PC-9 (cell line): Measurements from ENCODE around the gene TTC13. TPM values are rescaled to one million over a fixed set of nuclear protein-coding genes. Genes with fewer than 3 reads are reported as not detected.

ENCODE experiments used
- BruUV-seq: library from RNA; stranded (reverse); fragments of 400-500 nt; replicated peaks from 2 replicates; lab custom pipeline; 2021; lab: Mats Ljungman, UMichigan
- CTCF ChIA-PET: fragments of 300-600 bp; sonication (Branson Sonifier 250); formaldehyde crosslinking; loops from one replicate; lab custom pipeline; 2022; ENCODE audit warnings: antibody characterized with exemption; lab: Charles Lee
- POLR2A ChIA-PET: fragments of 300-600 bp; sonication (Branson Sonifier 250); formaldehyde crosslinking; loops from one replicate; lab custom pipeline; 2022; ENCODE audit warnings: antibody characterized with exemption; ENCODE audit not compliant: unreplicated experiment; lab: Charles Lee
- DNase-seq, 2 experiments: peaks; one replicate each; pipeline versions ENCODE4 v3.0.0 to v3.0.0-alpha.2; 2015 to 2022; ENCODE audit warnings: mixed read lengths in 1 of 2
- H2AFZ ChIP-seq: fragments of 200-600 bp; sonication (generic); 2 replicates; pipeline ENCODE4 v1.8.1; 2017; ENCODE audit warnings: antibody characterized with exemption
- H3F3A ChIP-seq: fragments of 200-600 bp; sonication (generic); 2 replicates; pipeline ENCODE4 v1.8.1; 2017; ENCODE audit warnings: antibody characterized with exemption, mild to moderate bottlenecking, low read depth; ENCODE audit not compliant: insufficient read depth
- H3K27ac ChIP-seq: fragments of 200-600 bp; sonication (generic); 2 replicates; pipeline ENCODE4 v1.6.1; 2016; ENCODE audit warnings: mixed run types
- H3K27me3 ChIP-seq: fragments of 200-600 bp; sonication (generic); 2 replicates; pipeline ENCODE4 v1.6.1; 2016; ENCODE audit warnings: low read depth, mixed run types; ENCODE audit not compliant: insufficient read depth
- H3K36me3 ChIP-seq: fragments of 200-600 bp; sonication (generic); 2 replicates; pipeline ENCODE4 v1.6.1; 2016; ENCODE audit warnings: low read depth, mixed run types
- H3K4me1 ChIP-seq: fragments of 200-600 bp; sonication (generic); replicated peaks from 2 replicates; pipeline ENCODE4 v1.6.1; 2016; ENCODE audit warnings: mixed run types; ENCODE audit not compliant: insufficient read depth
- H3K4me2 ChIP-seq: fragments of 200-600 bp; sonication (generic); 2 replicates; pipeline ENCODE4 v1.6.1; 2017; ENCODE audit warnings: mixed run types
- H3K4me3 ChIP-seq: fragments of 200-600 bp; sonication (generic); 2 replicates; pipeline ENCODE4 v1.6.1; 2016; ENCODE audit warnings: mixed run types
- H3K79me2 ChIP-seq: fragments of 200-600 bp; sonication (generic); 2 replicates; pipeline ENCODE4 v1.6.1; 2017; ENCODE audit warnings: low read depth, mixed run types
- H3K9me2 ChIP-seq: fragments of 200-600 bp; sonication (generic); 2 replicates; pipeline ENCODE4 v1.8.1; 2017; ENCODE audit warnings: mild to moderate bottlenecking; ENCODE audit not compliant: insufficient read depth
- H3K9me3 ChIP-seq: fragments of 200-600 bp; sonication (generic); 2 replicates; pipeline ENCODE4 v1.8.1; 2016; ENCODE audit warnings: low read depth; ENCODE audit not compliant: insufficient read depth
- H4K20me1 ChIP-seq: fragments of 200-600 bp; sonication (generic); 2 replicates; pipeline ENCODE4 v1.8.1; 2017; ENCODE audit not compliant: insufficient read depth
- EZH2 ChIP-seq: fragments of 200-600 bp; sonication (generic); IDR thresholded peaks from 2 replicates; pipeline ENCODE4 v1.8.0; 2017; ENCODE audit warnings: antibody characterized with exemption, low read depth
- intact Hi-C: fragments of 100-400 bp; cut with micrococcal nuclease; formaldehyde crosslinking; loops from one replicate; pipeline ENCODE4 v1.10.0; 2022; ENCODE audit not compliant: unreplicated experiment
- total RNA-seq: library from RNA; stranded (reverse); gene quantifications from 2 replicates; pipeline ENCODE4 v1.2.3, GENCODE V29; 2021
- TF ChIP-seq, protein P1 (sequence below): fragments of 200-600 bp; sonication (generic); conservative IDR thresholded peaks from 2 replicates; pipeline ENCODE4 v1.6.1; 2017; ENCODE audit warnings: mixed run types, antibody characterized with exemption, mild to moderate bottlenecking, moderate library complexity

TTC13 gene
- total RNA-seq, 1 experiment from 2014 or later: 7.5 TPM

DNA sequence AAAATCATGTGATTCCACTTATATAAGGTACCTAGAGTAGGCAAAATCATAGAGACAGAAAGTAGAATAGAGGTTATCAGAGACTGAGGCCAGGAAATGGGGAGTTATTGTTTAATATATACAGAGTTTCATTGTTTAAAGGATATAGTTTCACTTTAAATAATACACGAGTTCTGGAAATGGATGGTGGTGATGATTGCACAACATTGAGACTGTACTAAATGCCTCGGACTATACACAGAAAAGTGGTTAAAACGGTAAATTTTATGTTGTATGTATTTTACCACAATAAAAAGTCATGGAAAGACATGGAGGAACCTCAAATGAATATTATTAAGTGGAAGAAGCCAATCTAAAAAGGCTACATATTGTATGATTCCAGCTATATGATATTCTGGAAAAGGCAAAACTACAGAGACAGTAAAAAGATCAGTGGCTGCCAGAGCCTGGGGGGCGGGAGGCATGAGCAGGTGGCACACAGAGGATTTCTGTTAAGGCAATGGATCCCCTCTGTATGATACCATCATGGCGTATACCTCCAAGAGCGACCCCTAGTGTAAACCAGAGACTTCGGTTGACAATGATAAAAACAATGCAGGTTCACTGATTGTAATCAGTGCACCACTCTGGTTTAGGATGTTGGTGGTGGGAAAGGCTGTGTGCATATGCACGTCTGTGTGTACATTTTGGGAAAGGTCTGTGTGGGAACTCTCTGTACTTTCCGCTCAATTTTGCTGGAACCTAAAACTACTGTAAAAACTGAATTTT is 117.9 kb downstream of the TTC13 start:
- ChIA-PET POLR2A (no interaction called here), CTCF (no interaction called here)
- DNase-seq: no peak
- peaks cover 15% of the 10 kb centered on the region for H3F3A ChIP-seq
- no peaks in the 10 kb centered on the region; the same call in 1 of the 2 replicates for H3K9me2 ChIP-seq
- H3K27ac ChIP-seq: no peak overlapping the region
- peaks cover 33% of the 10 kb centered on the region for H3K79me2 ChIP-seq
- no peaks in the 10 kb centered on the region for H3K9me3 ChIP-seq
- H3K36me3 ChIP-seq: no peaks in the 10 kb centered on the region; the same call in 1 of the 2 replicates
- H3K4me1 ChIP-seq: peaks cover 19% of the 10 kb centered on the region
- BruUV-seq: no TSS peak
- H3K4me2 ChIP-seq: no peak overlapping the region
- no peak overlapping the region for H3K4me3 ChIP-seq
- no peaks in the 10 kb centered on the region for H3K27me3 ChIP-seq
- TF ChIP-seq, protein P1, sequence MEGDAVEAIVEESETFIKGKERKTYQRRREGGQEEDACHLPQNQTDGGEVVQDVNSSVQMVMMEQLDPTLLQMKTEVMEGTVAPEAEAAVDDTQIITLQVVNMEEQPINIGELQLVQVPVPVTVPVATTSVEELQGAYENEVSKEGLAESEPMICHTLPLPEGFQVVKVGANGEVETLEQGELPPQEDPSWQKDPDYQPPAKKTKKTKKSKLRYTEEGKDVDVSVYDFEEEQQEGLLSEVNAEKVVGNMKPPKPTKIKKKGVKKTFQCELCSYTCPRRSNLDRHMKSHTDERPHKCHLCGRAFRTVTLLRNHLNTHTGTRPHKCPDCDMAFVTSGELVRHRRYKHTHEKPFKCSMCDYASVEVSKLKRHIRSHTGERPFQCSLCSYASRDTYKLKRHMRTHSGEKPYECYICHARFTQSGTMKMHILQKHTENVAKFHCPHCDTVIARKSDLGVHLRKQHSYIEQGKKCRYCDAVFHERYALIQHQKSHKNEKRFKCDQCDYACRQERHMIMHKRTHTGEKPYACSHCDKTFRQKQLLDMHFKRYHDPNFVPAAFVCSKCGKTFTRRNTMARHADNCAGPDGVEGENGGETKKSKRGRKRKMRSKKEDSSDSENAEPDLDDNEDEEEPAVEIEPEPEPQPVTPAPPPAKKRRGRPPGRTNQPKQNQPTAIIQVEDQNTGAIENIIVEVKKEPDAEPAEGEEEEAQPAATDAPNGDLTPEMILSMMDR: no peak
- no peak for TF ChIP-seq EZH2
- no peak overlapping the region for H2AFZ ChIP-seq
- no peaks in the 10 kb centered on the region for H4K20me1 ChIP-seq
- intact Hi-C loops: loop anchor here (5.0 to 10.0 kb wide), 2 partner anchors 178 to 354 kb away; no protein-coding TSS in a partner anchor

DNA sequence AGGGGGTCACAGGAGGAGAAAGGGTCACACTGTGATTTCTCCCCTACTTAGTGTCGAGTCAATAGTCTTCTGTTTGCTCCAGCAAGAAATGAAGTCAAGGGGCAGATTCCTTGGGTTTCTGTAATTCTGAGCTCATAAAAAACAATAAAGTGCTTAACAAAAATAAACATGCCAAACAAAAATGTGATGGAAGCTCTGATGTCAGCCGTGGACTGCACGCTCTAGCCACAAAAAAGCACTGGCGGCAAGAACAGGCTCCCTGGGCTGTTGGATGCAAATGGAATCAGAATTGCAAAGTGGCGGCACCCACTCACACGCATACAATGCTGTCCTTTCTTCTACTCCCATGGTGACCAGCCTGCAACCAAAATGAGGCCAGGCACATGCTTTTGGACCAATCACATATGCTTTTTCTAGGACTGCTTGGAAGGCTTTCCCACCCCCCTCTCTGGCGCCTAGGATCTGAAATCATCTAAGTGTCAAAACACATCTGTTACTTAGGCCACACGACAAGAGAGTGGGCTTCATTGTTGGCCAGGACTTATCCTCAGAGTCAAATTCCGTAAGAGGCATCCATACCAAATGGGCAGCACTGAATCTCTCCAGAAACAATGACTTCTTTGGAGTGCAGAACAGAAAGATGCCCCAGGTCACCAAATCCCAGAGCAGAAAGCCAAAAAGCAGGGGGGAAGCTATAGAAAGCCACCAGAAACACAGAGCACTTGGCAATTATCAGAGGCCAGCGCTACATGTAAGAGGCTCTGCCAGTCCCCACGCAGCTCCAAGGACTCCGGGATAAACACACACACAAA is 119.5 kb downstream of the TTC13 start:
- TF ChIP-seq EZH2: no peak
- TF ChIP-seq, protein P1: no peak
- DNase-seq: no peak
- Histone ChIP-seq H3K9me2 (no peaks in the 10 kb centered on the region; the same call in 1 of the 2 replicates), H3K36me3 (no peaks in the 10 kb centered on the region; the same call in none of the 2 replicates), H4K20me1 (no peaks in the 10 kb centered on the region), H3K4me2 (no peak overlapping the region), H3K79me2 (peaks cover 33% of the 10 kb centered on the region), H2AFZ (no peak overlapping the region), H3K27ac (no peak overlapping the region), H3K4me1 (peaks cover 17% of the 10 kb centered on the region), H3F3A (peaks cover 14% of the 10 kb centered on the region), H3K27me3 (no peaks in the 10 kb centered on the region), H3K9me3 (no peaks in the 10 kb centered on the region), H3K4me3 (no peak overlapping the region)
- intact Hi-C loops: no loop called here
- CTCF ChIA-PET: no interaction called here
- no TSS peak for BruUV-seq
- POLR2A ChIA-PET: no interaction called here

GRCh38 chr1:230858236-230858820 is 120.3 kb downstream of the TTC13 start:
- H3K27ac ChIP-seq: no peak overlapping the region
- intact Hi-C loops: no loop called here
- no peak overlapping the region for H3K4me3 ChIP-seq
- H3F3A ChIP-seq: peaks cover 6% of the 10 kb centered on the region; the same call in 1 of the 2 replicates
- H3K9me3 ChIP-seq: no peaks in the 10 kb centered on the region
- peaks cover 33% of the 10 kb centered on the region for H3K79me2 ChIP-seq
- TF ChIP-seq, protein P1: no peak
- no peak for TF ChIP-seq EZH2
- peaks cover 9% of the 10 kb centered on the region for H3K4me1 ChIP-seq
- H3K27me3 ChIP-seq: no peaks in the 10 kb centered on the region
- no peaks in the 10 kb centered on the region for H4K20me1 ChIP-seq
- H3K9me2 ChIP-seq: no peaks in the 10 kb centered on the region; the same call in 1 of the 2 replicates
- no peak for DNase-seq
- no peak overlapping the region for H3K4me2 ChIP-seq
- ChIA-PET POLR2A (no interaction called here), CTCF (no interaction called here)
- no peaks in the 10 kb centered on the region; the same call in none of the 2 replicates for H3K36me3 ChIP-seq
- no peak overlapping the region for H2AFZ ChIP-seq
- no TSS peak for BruUV-seq
